Activated CD8-positive, alpha-beta memory T cell treated with anti-CD3 and anti-CD28 coated beads, Interleukin-2, amount 50 U/mL, for 24 hours (primary cell): Measurements from ENCODE around the gene AKAP5.

Experiments
- DNase-seq: peaks from one replicate; pipeline ENCODE4 v3.0.0-alpha.2; 2020; ENCODE audit errors: extremely low read depth

The AKAP5 gene, protein sequence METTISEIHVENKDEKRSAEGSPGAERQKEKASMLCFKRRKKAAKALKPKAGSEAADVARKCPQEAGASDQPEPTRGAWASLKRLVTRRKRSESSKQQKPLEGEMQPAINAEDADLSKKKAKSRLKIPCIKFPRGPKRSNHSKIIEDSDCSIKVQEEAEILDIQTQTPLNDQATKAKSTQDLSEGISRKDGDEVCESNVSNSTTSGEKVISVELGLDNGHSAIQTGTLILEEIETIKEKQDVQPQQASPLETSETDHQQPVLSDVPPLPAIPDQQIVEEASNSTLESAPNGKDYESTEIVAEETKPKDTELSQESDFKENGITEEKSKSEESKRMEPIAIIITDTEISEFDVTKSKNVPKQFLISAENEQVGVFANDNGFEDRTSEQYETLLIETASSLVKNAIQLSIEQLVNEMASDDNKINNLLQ

DNA sequence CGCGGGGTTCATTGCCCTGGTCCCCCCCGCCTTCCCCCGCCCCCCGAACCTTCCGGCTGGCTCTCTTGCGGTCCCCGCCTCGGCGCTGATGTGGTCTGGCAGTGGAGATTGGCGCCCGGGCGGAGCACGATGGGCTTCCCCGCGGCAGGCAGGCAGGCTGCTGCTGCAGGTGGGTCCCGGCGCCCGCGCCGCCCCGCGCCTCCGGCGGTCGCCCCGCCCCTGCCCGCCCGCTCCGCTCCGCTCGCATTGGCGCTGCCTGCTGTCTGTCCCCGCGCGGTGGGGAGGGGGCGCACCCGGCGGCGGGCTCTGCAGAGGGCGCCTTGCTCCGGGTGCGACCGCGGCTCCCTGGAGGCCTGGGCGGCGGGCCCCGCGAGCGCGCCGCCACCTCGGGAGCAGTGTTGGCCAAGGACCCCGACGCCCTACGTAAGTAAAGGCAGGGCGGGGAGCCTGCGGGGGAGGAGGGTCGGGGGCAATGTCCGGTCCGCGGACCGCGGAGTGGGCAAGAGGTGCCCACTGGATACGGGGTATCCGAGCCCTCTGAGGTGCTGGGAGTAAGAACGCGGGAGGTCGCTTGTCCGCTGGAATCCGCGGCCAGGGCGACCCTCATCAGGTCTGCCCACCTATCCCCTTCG lies at the start of gene AKAP5:
Gene AKAP5 (plus strand): TSS at position 309 of the 632 bp plus-strand sequence. CDS start 2,896 bp downstream, outside the sequence.
- no peak for DNase-seq

DNA sequence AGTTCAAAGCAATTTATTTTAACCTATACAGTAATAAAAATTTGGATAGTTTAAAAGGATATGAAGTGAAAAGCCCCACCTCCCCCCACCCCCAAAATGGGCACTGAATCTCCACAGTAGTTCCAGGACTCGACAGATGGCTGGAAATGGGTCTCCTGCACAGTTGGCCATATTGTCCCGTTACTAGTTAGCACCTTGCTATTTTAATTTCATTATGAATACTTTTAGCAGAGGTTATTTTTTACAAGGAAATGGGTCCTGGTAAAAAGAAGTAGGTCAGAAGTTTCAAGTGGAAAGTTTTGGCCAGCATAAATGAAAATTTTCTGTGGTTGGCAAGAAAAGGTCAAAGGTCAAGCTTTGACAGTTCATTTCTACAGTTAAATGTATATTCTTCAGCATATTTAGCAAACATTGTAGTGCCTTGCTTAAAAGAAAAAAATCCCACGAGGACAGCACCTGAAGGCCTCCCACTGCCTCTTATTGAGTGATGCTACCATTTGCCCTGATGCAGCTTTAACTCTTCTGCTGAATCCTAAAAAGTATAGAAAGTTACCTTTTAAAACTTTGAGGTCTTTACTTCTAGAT lies 48.9 kb upstream of the AKAP5 start:
- DNase-seq: no peak

DNA sequence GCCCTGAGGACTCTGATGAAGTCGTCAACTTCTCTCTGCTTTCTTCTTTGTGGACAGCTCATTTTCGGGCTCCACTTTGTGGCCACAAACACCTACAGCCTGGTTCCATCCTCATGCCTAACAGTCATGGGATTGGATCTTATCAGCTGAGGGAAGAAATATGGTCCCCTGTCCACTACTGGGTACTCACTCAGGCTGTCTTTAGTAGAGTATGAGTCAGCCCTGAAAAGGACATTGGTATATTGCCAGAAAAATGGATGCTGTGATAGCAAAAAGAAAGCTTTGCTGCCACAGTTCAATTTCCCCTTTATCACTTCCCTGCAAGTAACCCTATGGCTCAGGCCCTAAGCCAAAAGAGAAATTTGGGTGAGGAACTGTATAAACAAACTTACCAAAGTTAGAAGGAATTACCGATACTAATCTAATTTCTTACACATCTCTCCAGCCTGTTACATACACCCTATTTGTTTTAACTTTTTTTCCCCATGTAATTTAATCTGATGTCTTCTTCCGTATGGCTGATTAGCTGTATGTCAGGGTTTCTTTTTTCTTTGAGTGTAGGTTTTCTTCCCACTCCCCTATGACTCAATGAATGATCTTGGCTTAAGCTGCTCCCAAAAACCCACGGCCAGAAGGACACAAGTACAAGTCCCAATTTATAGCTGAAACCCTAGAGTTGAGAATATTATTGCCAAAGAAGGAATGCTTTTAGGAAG lies 48.1 kb upstream of the AKAP5 start:
- DNase-seq: no peak

DNA sequence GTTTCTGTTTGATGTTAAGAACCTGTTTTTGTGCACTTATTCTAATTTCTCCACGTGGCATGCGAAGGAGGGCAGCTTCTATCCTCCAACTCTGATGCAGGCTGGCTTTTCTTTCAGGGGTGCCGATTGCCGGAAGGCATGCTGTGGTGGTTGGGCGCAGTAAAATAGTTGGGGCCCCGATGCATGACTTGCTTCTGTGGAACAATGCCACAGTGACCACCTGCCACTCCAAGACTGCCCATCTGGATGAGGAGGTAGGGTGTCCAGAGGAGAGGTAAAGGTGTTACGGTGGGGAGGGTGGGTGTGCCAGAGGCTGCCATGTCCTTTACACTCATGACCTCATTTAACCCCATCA lies 47.6 kb upstream of the AKAP5 start:
- DNase-seq: no peak

DNA sequence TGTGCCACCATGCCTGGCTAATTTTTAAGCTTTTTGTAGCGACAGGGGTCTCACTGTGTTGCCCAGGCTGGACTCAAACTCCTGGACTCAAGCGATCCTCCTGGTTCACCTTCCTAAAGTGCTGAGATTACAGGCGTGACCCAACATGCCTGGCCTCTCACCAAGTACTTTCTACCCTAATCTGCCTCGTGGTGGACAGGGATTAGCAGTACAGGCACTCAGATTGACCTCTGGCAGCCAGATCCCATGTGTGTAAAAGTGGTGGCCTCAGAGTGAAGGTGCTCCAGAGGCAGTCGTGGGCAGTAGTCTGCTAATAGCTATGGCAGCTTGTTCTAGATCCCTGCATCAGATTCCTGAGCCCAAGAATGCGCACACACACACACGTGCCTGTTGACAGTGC lies 46.3 kb upstream of the AKAP5 start:
- no peak for DNase-seq

DNA sequence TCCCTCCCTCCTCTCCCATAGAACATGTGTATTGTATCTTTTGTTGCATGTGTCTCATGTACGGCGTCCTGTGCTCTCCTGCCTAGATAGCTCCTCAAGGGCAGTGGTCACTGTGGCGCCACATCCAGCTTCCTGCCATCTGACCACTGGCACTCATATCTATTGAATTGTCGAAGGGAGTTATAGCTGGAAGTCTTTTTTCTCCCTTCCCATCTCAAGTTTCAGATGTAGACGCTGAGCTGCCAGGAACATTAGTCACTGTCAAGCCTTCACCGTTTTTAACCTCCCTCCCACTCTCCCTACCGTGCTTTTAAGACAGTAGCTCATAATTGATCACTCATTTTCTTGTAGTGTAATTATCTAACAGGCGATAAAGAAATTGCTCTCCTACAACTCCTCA lies 44.1 kb upstream of the AKAP5 start:
- DNase-seq: no peak

DNA sequence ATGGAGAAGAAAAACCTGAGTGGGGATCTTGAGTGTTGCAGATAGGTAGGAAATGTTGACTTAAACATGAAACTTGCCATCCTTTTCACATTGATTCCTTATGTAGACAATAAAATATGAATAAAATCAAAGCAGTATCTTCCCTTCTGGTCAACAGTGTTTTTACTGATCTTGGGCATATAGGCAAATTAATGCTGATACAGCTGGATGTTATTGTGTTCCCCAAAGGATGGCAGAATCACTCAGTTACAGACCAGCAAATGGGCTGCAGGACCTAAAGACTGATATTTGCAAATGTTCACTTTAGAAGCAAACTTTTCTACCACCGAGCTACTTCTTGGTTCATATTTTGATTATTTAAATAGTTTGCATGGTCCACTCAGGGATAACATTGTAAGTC lies 43.3 kb upstream of the AKAP5 start:
- no peak for DNase-seq

DNA sequence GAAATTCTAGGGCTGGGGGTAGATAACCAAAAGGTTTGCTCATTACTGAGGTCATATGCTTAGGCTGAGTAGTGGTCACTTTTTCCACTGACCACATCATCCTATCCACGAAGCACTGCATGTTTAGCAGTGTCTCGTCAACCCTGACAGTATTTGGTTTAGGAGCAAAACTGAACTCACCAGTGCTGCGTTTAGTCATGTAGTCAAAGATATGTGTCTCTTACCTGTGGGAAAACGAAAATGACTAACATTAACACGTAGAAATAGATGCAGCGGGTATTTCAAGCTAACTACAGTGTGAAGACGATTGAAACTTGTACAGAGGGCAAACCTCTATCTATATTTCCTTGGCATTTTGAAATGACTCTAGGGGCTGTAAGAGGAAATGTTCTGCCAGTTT lies 42.5 kb upstream of the AKAP5 start:
- DNase-seq: no peak

DNA sequence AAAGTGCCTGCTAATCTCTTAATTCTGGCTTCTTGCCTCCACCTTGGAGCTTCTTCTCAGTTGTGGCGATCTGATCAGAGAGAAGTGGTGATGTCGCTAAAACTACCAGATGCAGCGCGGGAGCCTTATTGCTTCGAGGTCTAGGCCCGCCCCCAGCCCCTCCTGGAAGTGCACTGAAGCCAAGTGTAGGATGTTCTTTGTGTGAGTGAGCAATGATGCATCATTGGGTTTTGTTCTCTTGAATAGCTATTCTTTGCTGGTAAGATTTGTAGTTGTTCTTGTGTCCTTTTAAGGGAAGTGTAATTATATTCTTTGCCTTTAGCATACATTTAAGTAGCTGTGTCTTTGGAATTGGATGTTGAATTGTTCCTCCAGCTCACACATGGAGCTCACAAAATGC lies 41.3 kb upstream of the AKAP5 start:
- no peak for DNase-seq

DNA sequence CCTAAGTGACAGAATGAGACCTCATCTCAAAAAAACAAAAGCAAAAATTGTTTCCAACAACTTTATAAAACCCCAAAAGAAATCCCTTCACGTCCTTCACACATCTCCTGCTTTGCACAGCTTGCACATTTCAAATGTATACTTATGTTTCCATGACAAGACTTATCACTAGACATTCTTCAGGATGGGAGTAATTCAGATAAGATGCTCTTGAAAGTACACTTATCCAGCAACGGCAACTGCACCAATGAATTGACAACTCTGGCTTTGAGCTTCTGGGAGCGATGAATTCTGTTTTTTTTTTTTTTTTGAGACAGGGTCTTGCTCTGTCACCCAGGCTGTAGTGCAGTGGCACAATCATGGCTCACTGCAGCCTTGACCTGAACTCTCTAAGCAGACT lies 30.8 kb upstream of the AKAP5 start:
- no peak for DNase-seq

DNA sequence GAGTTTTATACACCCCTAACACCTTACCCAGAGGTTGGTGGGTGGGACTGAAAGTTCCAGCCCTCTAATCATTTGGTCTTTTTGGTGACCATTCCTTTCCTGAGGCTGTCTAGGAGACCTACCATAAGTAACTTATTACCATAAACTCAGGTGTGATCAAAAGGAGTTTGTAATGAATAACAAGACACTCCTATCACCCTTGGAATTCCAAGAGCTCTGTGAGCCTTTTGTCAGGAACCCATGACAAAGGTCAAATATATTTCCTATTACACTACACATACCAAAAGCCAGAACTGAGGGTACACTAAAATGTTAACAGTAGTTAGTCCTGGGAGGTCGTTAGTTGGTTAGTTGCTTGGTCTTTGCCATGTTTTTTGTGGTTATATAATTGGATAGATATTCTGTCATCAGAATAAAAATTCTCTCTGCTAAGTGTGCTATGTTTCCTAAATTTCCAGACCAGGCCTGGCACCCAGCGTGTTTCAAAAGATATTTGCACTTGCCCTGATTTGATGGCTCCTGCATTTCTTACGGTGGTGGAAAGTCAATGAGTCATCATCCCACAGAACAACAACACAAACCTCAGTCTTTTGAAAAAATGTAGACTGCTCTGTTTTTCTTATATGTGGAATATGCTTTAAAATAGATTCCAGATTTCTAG lies 27.0 kb upstream of the AKAP5 start:
- DNase-seq: no peak

DNA sequence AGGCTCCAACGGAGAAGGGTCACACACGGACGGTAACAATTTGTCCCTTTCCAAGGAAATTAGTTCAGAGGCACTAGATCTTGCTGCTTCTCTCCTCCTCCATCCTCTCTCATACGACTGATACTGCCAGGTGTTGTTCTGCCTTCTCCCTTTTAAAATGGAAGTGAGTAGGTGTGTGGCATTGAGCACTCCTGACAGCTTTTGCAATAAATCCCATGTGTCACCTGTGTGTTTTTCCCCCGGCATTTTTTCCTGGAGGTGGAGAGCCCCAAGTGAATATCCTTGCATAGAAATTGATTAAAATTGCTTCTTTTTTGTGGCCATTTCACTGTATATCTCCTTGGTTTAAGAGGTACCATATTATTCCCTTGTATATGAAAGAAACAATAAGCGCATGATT lies 26.2 kb upstream of the AKAP5 start:
- DNase-seq: no peak

DNA sequence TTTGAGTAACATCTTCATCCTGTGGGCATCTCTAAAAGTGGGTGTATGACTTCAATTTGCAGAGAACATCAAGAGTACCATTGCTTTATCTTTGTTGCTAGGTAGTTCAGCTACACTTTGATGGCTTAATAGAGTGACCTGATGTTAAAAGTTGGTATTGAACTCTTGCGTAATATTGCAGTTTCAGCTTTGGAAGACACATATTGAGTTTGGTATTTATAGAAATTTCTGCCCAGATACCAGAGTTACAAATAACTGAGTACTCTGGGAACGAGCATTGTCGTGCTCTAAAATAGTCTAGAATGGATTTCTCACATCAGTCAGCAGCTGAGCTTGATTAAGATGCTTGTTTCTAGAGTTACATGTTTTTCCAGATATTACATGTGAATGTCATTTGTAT lies 24.8 kb upstream of the AKAP5 start:
- no peak for DNase-seq

DNA sequence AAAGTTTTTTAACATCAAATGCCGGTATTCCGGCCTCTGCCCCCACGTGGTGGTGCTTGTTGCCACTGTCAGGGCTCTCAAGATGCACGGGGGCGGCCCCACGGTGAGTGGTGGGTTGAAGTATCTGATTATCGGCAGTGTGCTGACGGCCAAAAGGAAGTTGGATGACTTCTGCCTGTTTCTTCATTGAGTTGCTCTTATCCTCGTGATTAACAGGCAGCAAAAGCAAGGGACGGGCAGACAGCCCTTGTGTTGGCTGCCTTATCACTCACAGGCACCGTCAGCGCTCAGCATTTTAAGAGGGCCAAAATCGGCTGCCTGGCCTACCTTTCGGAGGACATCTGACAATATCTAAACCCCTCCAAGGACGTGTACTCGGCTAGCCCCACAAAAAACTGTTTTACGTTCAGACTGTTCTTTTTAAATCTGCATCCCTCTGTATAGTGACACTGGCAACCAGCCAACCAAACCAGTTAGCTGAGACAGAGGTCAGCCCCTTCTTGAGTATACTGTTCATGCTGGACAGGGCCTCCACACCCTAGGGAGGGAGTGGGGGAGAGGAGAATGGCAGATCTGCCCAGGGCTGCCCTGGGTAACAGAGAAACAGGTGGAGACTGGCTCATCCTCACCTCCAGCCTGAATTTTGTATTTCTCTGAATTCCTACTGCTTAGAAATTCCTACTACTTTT lies 22.9 kb upstream of the AKAP5 start:
- DNase-seq: no peak

DNA sequence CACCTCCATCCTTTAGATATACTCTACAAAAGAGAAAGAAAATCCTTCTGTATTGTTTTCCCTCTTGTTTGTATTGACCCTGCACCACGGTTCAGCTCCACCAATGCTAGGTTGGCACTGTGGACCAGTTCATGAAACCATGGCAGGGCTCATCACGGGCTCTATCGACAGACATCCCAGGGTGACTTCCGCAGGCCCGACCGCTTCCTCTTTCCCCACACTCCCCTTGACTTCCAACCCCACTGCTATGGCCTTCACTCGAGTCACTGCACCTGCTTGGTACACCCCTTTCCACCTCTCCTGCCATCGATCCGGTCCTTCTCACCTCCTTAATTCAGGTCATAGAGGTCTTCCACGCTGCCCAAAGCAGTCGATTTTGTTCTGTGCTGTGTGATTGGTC lies 21.2 kb upstream of the AKAP5 start:
- DNase-seq: no peak

DNA sequence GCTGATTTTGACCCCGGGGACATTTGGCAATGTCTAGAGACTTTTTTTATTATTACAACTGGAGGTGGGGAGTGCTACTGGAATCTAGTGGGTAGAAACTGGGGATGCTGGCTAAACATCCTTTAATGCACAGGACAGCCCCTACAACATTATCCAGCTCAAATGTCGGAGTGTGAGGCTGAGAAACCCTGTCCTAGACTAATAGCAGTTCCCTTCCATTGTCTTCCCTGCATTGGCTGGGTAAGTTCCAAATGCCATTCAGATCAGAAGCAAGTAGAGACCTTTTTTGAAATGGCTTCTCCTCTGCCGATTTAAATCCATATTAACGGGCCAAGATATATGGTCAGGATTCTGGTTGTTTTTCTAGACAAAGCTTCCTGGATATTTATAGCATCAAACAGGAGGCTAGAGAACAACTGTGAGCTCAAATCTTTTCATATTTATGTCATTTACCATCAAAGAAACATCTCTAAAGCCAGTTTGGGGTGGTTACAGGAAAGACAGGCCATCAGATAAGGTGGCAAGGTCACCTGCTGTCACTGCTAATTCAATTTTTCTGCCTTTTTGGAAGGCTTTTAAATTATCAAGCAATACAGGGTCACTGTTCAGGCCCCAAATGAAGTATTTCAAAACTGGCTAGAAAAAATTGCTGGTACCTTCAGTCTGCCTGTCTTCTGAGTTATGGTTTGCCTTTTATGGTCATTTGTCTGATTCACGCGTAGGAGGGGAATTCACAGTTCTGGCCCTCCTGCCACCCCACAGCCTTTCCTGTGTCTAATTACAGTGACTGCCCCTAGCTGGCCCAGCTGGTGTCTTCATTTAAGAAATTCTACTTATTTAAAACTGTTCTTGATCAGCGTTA lies 20.1 kb upstream of the AKAP5 start:
- DNase-seq: no peak

DNA sequence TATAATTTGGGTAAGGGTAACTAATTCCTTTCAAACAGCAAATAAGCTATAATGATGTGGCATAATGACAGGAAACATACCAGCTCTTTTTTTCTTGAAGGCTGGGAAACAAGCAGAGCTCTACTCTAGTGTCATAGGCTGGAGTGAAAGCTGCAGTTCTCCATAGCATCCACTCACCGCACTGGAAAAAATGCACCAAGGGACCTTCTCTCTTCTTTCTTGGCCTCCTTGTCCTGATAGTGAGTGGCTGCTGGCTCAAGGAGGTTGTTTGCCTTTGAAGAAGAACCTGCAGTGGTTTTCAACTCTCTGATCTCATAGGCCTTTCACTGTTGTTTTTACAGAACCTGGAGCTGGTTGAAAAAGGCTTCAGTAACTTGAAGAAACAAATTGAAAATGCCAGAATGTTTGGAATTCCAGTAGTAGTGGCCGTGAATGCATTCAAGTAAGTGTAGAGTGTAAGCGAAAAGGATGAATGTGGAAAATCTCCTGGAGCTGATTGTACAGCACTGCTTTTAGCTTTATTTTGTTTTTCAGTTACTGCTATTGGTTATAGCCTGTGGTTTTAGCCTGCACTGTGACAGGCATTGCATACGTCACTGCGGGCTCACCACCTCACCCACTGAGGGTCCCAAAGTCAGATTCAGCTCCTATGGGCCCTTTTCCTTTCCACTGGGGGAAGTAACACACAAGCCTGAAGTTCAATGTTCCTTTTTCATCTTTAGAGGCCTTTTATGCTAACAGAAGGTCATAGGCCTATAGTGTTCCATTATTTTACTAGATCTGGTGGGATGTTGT lies 17.2 kb upstream of the AKAP5 start:
- no peak for DNase-seq

DNA sequence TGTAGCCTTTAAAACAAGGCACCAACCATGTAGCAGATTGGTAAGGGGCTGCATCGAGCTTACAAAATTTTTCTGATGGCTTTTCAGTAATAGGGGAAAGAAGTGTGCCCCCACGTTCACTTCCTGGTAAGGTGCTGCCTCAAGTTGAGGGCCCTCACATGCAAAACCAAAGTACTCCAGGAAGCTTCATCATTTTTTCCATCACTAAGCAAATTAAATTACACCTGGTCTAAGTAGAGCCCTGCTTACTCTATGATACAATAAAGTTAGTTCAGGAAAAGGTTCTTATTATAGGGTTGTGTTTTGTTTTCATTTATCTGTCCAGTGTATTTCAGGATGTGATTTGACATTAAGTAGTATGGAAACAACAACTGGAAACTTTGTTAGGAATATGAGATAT lies 15.0 kb upstream of the AKAP5 start:
- DNase-seq: no peak

DNA sequence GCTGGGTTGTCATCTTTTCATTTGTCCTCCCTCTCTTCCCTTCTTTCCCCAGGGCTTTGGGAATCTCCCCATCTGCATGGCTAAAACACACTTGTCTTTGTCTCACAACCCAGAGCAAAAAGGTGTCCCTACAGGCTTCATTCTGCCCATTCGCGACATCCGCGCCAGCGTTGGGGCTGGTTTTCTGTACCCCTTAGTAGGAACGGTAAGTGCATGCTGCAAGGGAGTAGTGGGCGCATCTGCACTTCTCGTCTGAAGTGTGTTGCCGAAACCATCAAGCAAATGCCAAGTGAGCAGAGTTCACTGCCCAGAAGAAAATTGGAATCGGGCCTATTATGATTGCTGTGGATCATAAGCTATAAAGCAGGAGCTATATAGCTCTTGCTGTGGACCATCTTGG lies 10.6 kb upstream of the AKAP5 start:
- DNase-seq: no peak
